ENCODE data around the gene MSI2.

DNA sequence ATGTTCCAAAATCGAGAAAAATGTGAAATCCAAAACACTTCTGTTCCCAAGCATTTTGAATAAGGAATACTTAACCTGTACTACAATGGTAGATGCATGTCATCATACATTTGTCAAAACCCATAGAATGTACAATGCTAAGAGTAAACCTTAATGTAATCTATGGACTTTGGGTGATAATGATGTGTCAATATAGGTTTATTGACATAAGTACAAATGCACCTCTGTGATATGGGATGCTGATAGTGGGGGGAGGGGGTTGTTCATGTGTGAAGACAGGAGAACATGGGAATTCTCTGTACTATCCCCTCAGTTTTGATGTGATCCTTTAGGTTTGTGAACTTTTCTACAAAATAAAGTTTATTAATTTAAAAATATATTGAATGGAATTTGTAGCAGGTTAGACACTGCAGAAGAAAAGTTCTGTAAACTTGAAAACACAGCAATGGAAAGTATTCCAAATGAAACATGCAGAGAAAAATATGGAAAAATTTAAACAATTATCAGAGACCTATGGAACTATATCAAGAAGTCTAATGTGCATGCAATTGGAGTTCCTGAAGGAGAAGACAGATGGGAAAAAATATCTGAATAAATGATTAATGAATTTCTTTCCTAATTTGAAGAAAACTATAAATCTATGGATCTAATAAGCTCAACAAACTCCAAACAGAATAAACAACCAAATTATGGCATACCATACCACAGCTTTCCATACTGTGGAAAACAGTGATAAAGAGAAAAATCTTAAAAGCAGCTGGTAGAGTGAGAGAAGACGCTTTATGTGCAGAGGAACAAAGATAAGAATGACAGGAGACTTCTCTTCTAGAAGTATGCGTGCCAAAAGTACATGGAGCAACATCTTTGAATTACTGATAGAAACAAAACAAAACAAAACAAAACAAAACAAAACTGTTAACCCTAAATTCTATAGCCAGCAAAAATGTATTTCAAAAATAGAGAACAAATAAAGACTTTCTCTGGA, 34.7 kb upstream of the MSI2 start:
- no peak for TF ChIP-seq CTCF (IDR thresholded peaks at IDR 0.05; ENCODE audit: insufficient read depth, low read depth, low read length)
- no peak for TF ChIP-seq EZH2 (IDR thresholded peaks at IDR 0.05; ENCODE audit: insufficient read depth, low read length)
